CD8-positive, alpha-beta memory T cell (primary cell): ENCODE data around the gene CHD3. TPM values are rescaled to one million over a fixed set of nuclear protein-coding genes. Genes with fewer than 3 reads are reported as not detected.

Experiments used
- CTCF ChIA-PET: fragments of 350-600 bp; sonication (Branson Sonifier 250); formaldehyde crosslinking; loops from one replicate; lab custom pipeline; 2021; ENCODE audit warnings: antibody characterized with exemption; lab: Charles Lee
- POLR2A ChIA-PET: fragments of 350-600 bp; sonication (Branson Sonifier 250); formaldehyde crosslinking; loops from one replicate; lab custom pipeline; 2021; ENCODE audit warnings: antibody characterized with exemption; lab: Charles Lee
- DNase-seq, 5 donors: peaks; one replicate each; pipeline versions ENCODE4 v3.0.0 to v3.0.0-alpha.2; 2020 to 2022; ENCODE audit warnings: mixed read lengths in 1 of 5
- H3K27ac ChIP-seq: one replicate; pipeline ENCODE4 v1.7.0; 2013; ENCODE audit warnings: low read depth, mild to moderate bottlenecking, low read length, moderate library complexity
- H3K27me3 ChIP-seq: 2 replicates; pipeline ENCODE4 v1.7.0; 2013; ENCODE audit warnings: low read length, mild to moderate bottlenecking; ENCODE audit not compliant: insufficient read depth, poor library complexity, severe bottlenecking
- H3K36me3 ChIP-seq: 2 replicates; pipeline ENCODE4 v1.7.0; 2013; ENCODE audit warnings: mild to moderate bottlenecking, low read length, moderate library complexity; ENCODE audit not compliant: insufficient read depth
- H3K4me1 ChIP-seq: 2 replicates; pipeline ENCODE4 v1.7.0; 2013; ENCODE audit warnings: mild to moderate bottlenecking, low read length, moderate library complexity; ENCODE audit not compliant: insufficient read depth
- H3K4me3 ChIP-seq: 2 replicates; pipeline ENCODE4 v1.7.0; 2013; ENCODE audit warnings: mild to moderate bottlenecking, low read length
- H3K9me3 ChIP-seq: 2 replicates; pipeline ENCODE4 v1.7.0; 2013; ENCODE audit warnings: mild to moderate bottlenecking, low read length
- H3K27ac Mint-ChIP-seq, 8 donors: one replicate each; pipeline ENCODE4 v1.8.0; 2020 to 2021; ENCODE audit warnings: mixed read lengths in 8 of 8, mild to moderate bottlenecking in 6 of 8, inconsistent platforms in 3 of 8, moderate library complexity in 3 of 8
- H3K27me3 Mint-ChIP-seq, 2 donors: one replicate each; pipeline ENCODE4 v1.8.0; 2020 to 2021; ENCODE audit warnings: mixed read lengths in 2 of 2, mild to moderate bottlenecking in 1 of 2, moderate library complexity in 1 of 2
- H3K36me3 Mint-ChIP-seq, 3 donors: one replicate each; pipeline ENCODE4 v1.8.0; 2020 to 2021; ENCODE audit warnings: mixed read lengths in 3 of 3, inconsistent platforms in 1 of 3, mild to moderate bottlenecking in 1 of 3
- H3K4me1 Mint-ChIP-seq, 3 donors: one replicate each; pipeline ENCODE4 v1.8.0; 2020 to 2021; ENCODE audit warnings: mixed read lengths in 3 of 3, inconsistent platforms in 1 of 3, mild to moderate bottlenecking in 1 of 3
- H3K4me3 Mint-ChIP-seq, 7 donors: one replicate each; pipeline ENCODE4 v1.8.0; 2020 to 2021; ENCODE audit warnings: mixed read lengths in 7 of 7, mild to moderate bottlenecking in 6 of 7, moderate library complexity in 4 of 7, inconsistent platforms in 2 of 7
- H3K9me3 Mint-ChIP-seq, 5 donors: one replicate each; pipeline ENCODE4 v1.8.0; 2020 to 2022; ENCODE audit warnings: mixed read lengths in 5 of 5, mild to moderate bottlenecking in 3 of 5, moderate library complexity in 2 of 5, inconsistent platforms in 1 of 5
- polyA plus RNA-seq: library from polyadenylated mRNA; unstranded; fragments of 300-500 nt; fragmentation: Illumina TruSeq; gene quantifications from one replicate; pipeline ENCODE4 v1.2.3, GENCODE V29; 2021
- total RNA-seq, 2 experiments: library from RNA; stranded (reverse); gene quantifications; one replicate each; pipeline ENCODE4 v1.2.3, GENCODE V29; 2021

Gene CHD3
- total and polyA plus RNA-seq, 3 experiments from 2014 or later, result 20.1 to 123 (median 116) TPM

DNA sequence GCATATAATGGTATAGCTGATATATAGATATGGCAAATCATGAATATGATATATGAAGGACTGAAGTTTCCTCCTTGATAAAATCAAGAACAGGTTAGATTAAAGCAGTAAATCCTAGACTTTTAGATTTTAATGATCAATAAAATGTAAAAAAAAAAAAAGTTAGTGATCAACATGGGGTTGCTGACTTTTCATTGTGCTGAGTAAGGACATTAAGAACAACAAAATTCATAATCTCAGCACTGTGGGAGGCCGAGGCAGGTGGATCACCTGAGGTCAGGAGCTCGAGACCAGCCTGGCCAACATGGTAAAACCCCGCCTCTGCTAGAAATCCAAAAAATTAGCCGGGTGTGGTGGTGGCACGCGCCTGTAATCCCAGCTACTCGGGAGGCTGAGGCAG is 10.4 kb upstream of the CHD3 start:
- Mint-ChIP-seq H3K36me3 (peaks cover 0 to 27% (median 6%) of the 10 kb centered on the region in 3 donors), H3K27me3 (no peaks in the 10 kb centered on the region), H3K27ac (no peak overlapping the region), H3K9me3 (no peaks in the 10 kb centered on the region), H3K4me3 (no peak overlapping the region), H3K4me1 (peaks cover 9 to 15% (median 12%) of the 10 kb centered on the region in 3 donors)
- DNase-seq, result no peak
- Histone ChIP-seq H3K4me1 (peaks cover 36% of the 10 kb centered on the region), H3K36me3 (peaks cover 4% of the 10 kb centered on the region), H3K27me3 (no peaks in the 10 kb centered on the region), H3K4me3 (no peak overlapping the region), H3K27ac (no peak overlapping the region), H3K9me3 (no peaks in the 10 kb centered on the region)
- ChIA-PET CTCF (interaction anchor here (1.7 kb wide), 1 partner anchor 112 kb away, joined by 6 read pairs; no protein-coding TSS in a partner anchor), POLR2A (no interaction called here)

DNA sequence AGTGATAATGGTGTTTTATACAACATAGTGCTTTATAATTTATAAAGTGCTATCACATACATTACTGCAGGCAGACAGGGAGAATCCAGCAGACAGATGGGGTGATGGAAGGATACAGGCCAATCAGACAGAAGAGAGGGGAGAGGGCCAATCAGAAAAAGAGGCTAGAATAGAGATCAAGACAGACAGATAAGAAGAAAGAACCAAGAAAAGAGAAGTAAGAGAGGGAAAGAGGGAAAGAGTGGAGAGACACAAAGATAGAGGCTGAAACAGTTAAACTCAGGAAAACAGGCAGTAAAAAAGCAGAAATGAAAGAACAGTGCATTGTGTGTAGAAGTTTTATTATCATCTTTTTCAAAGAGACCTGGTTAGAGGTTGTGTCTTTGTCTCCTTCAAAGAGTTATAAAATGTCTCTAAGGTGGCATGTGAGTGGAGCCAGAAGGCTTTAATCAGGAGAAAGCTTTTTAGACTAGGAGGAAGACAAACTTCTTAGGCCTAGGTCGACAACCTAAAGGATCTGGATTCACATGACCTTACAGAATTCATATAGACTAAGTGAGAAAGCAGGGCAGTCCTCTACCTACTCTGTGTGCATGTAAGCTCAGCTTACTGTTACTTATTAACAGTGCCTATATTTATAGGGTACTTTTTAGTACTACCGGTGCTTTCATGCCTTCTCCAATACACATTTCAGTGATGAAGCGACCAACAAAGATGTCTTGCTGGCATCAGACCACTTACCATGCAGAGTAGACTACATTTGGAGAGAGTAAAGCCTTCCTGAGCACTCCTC is 8.3 kb upstream of the CHD3 start:
- H3K27ac ChIP-seq, result no peak overlapping the region
- no peak for DNase-seq
- CTCF ChIA-PET, result interaction anchor here (1.3 kb wide), 1 partner anchor 110 kb away, joined by 4 read pairs; no protein-coding TSS in a partner anchor
- no peaks in the 10 kb centered on the region for H3K9me3 Mint-ChIP-seq
- H3K4me3 ChIP-seq, result no peak overlapping the region
- H3K36me3 ChIP-seq, result peaks cover 4% of the 10 kb centered on the region
- H3K36me3 Mint-ChIP-seq, result peaks cover 0 to 14% (median 2%) of the 10 kb centered on the region in 3 donors
- no peaks in the 10 kb centered on the region for H3K27me3 Mint-ChIP-seq
- POLR2A ChIA-PET, result no interaction called here
- H3K27me3 ChIP-seq, result no peaks in the 10 kb centered on the region
- H3K4me1 Mint-ChIP-seq, result peaks cover 7 to 17% (median 13%) of the 10 kb centered on the region in 3 donors
- H3K4me3 Mint-ChIP-seq, result no peak overlapping the region
- no peaks in the 10 kb centered on the region for H3K9me3 ChIP-seq
- peaks cover 45% of the 10 kb centered on the region for H3K4me1 ChIP-seq
- H3K27ac Mint-ChIP-seq, result no peak overlapping the region

DNA sequence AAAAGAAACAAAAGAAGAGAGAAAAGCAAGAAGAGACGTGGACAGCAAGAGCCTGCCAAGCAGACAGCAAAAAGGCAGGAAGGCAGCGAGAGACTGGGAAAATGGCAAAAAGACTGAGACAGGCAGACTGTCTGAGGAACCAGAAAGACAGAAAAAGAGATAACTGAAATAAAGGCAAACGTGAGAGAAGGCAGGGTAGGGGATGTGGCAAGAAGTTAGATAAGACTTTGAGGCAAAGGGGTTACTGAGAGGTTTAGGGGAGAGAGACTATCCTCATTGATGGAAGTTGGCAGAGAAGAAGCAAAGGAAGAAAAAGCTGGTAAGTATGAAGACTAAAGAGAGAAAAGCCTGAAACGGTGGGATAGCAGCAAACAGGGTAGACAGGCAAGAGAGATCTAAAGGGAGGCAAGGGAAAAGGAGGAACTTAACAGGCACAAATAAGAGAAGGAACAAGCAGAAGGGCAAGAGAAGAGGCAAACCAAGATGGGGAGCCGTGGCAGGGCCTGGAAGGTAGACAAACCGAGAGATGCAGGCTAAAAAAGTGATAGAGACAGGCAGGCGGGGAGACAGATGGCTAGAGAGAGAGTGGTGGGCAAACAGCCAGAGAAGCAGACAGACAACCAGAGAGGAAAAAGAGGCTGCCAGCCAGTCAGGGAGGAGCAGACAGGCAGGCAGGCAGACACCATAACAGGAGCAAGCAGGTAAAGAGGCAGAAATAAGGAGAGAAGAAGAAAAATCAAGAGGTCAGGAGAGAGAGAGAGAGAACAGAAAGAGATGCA is 7.1 kb upstream of the CHD3 start:
- Mint-ChIP-seq H3K27me3 (peaks cover 0 to 3% of the 10 kb centered on the region in 2 donors), H3K27ac (no peak overlapping the region), H3K36me3 (peaks cover 0 to 16% (median 0%) of the 10 kb centered on the region in 3 donors), H3K9me3 (peaks cover 0 to 2% (median 0%) of the 10 kb centered on the region in 5 donors), H3K4me3 (no peak overlapping the region), H3K4me1 (peaks cover 8 to 10% (median 8%) of the 10 kb centered on the region in 3 donors)
- H3K9me3 ChIP-seq, result no peaks in the 10 kb centered on the region
- peaks cover 4% of the 10 kb centered on the region for H3K36me3 ChIP-seq
- H3K4me3 ChIP-seq, result no peak overlapping the region
- POLR2A ChIA-PET, result no interaction called here
- no peak overlapping the region for H3K27ac ChIP-seq
- no peak for DNase-seq
- CTCF ChIA-PET, result no interaction called here
- no peaks in the 10 kb centered on the region for H3K27me3 ChIP-seq
- H3K4me1 ChIP-seq, result peaks cover 47% of the 10 kb centered on the region

DNA sequence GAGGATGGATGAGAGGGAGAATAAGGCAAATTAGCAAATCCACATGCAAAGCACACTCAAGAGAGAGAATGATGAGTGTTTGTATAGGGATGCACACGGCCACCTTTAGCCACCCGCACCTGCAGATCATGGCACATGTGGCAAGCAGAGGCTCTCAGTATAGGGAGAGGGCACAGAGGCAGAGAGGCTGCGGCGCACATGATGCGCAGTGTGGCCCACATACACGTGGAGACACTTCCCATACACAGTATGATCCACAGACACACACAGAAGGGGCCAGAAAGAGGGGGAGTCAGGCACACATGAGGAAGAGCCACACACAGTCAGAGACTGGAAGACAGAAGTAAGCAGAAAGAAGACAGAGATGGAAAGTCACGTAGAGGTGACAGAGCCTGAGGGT is 6.5 kb upstream of the CHD3 start:
- Histone ChIP-seq H3K27me3 (no peaks in the 10 kb centered on the region), H3K27ac (no peak overlapping the region), H3K36me3 (peaks cover 4% of the 10 kb centered on the region), H3K4me1 (peaks cover 53% of the 10 kb centered on the region), H3K9me3 (no peaks in the 10 kb centered on the region), H3K4me3 (no peak overlapping the region)
- ChIA-PET CTCF (no interaction called here), POLR2A (no interaction called here)
- Mint-ChIP-seq H3K4me1 (peaks cover 6 to 11% (median 7%) of the 10 kb centered on the region in 3 donors), H3K27ac (no peak overlapping the region), H3K36me3 (peaks cover 0 to 15% (median 0%) of the 10 kb centered on the region in 3 donors), H3K27me3 (peaks cover 0 to 3% of the 10 kb centered on the region in 2 donors), H3K9me3 (peaks cover 0 to 2% (median 0%) of the 10 kb centered on the region in 5 donors), H3K4me3 (no peak overlapping the region)
- no peak for DNase-seq

DNA sequence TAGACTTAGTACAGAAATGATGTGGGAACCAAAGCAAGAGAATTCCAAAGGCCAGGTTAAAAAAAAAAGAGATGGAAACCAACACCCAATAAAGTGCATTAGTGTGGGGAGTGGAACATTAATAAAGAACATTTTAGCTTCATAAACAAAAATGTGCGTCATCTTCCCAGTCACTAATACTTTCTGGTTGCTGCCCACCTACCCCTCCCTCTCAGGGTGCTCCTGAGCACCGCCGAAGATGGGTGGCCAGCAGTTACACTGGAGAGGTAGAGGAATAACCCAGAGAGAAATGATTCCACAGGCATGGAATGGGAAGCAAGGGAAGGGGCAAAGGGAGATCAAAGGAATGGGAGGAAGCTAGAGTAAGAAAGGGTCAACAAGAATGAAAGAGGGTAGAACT is 6.0 kb upstream of the CHD3 start:
- Histone ChIP-seq H3K4me3 (no peak overlapping the region), H3K9me3 (no peaks in the 10 kb centered on the region), H3K4me1 (peaks cover 53% of the 10 kb centered on the region), H3K27ac (no peak overlapping the region), H3K36me3 (peaks cover 4% of the 10 kb centered on the region), H3K27me3 (no peaks in the 10 kb centered on the region)
- Mint-ChIP-seq H3K36me3 (peaks cover 0 to 13% (median 0%) of the 10 kb centered on the region in 3 donors), H3K4me3 (no peak overlapping the region), H3K9me3 (peaks cover 0 to 2% (median 0%) of the 10 kb centered on the region in 5 donors), H3K27me3 (peaks cover 0 to 3% of the 10 kb centered on the region in 2 donors), H3K27ac (no peak overlapping the region), H3K4me1 (peaks cover 4 to 11% (median 6%) of the 10 kb centered on the region in 3 donors)
- DNase-seq, result no peak
- CTCF ChIA-PET, result interaction anchor here (0.8 to 1.3 kb wide), 3 partner anchors 19 to 51 kb away, joined by 3 to 4 read pairs (median 3); no protein-coding TSS in a partner anchor
- POLR2A ChIA-PET, result interaction anchor here (1.9 kb wide), 1 partner anchor 25 kb away, joined by 7 read pairs; the partner anchor contains the start of gene NAA38

DNA sequence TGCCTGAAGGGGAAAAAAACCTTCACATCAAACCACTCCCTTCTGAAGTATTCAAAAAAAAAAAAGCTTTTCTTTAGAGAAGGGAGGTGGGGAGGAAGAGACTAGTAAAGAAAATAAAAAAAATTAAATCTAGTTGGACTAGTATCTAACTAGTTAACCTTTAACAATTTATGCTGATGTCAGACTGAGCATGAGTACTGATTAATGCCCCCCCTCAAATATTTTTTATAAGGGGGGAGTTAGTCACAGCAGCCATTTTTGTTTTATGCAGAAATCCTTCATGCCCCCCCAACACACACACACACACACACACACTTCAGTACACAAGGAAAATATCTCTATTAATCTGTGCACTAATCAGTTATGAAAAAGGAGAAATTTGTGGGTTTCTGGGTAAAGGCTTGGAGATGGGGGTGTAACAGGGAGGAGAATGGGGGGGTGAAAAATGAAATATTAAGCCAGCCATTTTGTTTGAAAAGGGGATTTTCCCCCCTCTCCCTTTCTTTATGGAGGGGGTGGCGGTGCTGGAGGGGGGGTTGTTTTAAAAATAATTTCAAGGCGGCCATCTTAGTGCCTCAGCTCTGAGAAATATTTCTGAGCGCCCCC is 4.7 kb upstream of the CHD3 start:
- H3K4me3 ChIP-seq, result peak overlapping the region; percentile 49
- peak in 4 of 5 donors; percentile 16 to 57 (median 40) for DNase-seq
- peaks cover 4% of the 10 kb centered on the region for H3K36me3 ChIP-seq
- no peaks in the 10 kb centered on the region for H3K27me3 ChIP-seq
- peaks cover 62% of the 10 kb centered on the region for H3K4me1 ChIP-seq
- ChIA-PET CTCF (interaction anchor here (0.6 to 1.3 kb wide), 3 partner anchors 21 to 52 kb away, joined by 3 to 4 read pairs (median 4); no protein-coding TSS in a partner anchor), POLR2A (interaction anchor here (0.9 to 1.9 kb wide), 3 partner anchors 12 to 27 kb away, joined by 3 to 7 read pairs (median 4); partner anchors contain the start of gene NAA38)
- Mint-ChIP-seq H3K36me3 (peaks cover 0 to 12% (median 0%) of the 10 kb centered on the region in 3 donors), H3K4me3 (peak overlapping the region; percentile 67 to 88 (median 81)), H3K9me3 (peaks cover 0 to 2% (median 0%) of the 10 kb centered on the region in 5 donors), H3K27ac (peak overlapping the region in 6 of 8 donors; percentile 39 to 88 (median 80)), H3K27me3 (peaks cover 0 to 3% of the 10 kb centered on the region in 2 donors), H3K4me1 (peaks cover 4 to 11% (median 6%) of the 10 kb centered on the region in 3 donors)
- H3K27ac ChIP-seq, result no peak overlapping the region
- no peaks in the 10 kb centered on the region for H3K9me3 ChIP-seq
